Transverse colon (tissue), 4 donors: ENCODE measurements around the gene JAKMIP1. TPM values are rescaled to one million over a fixed set of nuclear protein-coding genes. Genes with fewer than 3 reads are reported as not detected.

ENCODE experiments used
- DNase-seq: peaks from one replicate; pipeline ENCODE4 v3.0.0-alpha.2; 2019
- H3K27ac ChIP-seq, 4 donors: fragments of 200-600 bp; sonication (generic); 2 replicates each; pipeline ENCODE4 v1.5.1; 2016 to 2018; ENCODE audit warnings: inconsistent platforms in 4 of 4
- H3K27me3 ChIP-seq: fragments of 200-600 bp; sonication (generic); 2 replicates; pipeline ENCODE4 v1.5.1; 2017; ENCODE audit warnings: inconsistent platforms
- H3K36me3 ChIP-seq, 4 donors: fragments of 200-600 bp; sonication (generic); 2 replicates each; pipeline ENCODE4 v1.5.1; 2017 to 2019; ENCODE audit warnings: inconsistent platforms in 4 of 4
- H3K4me1 ChIP-seq, 4 donors: fragments of 200-600 bp; sonication (generic); 2 replicates each; pipeline ENCODE4 v1.5.1; 2017 to 2020; ENCODE audit warnings: inconsistent platforms in 4 of 4
- H3K4me3 ChIP-seq, 4 donors: fragments of 200-600 bp; sonication (generic); 1 replicate in 1 of 4; 2 replicates in 3 of 4; pipeline versions ENCODE4 v1.5.1 to v1.6.1; 2017 to 2019; ENCODE audit warnings: inconsistent platforms in 4 of 4
- H3K9me3 ChIP-seq, 2 donors: fragments of 200-600 bp; sonication (generic); 2 replicates each; pipeline ENCODE4 v1.5.1; 2017 to 2019; ENCODE audit warnings: inconsistent platforms in 2 of 2
- EP300 ChIP-seq: sonication (generic); formaldehyde crosslinking; IDR thresholded peaks from one replicate; pipeline ENCODE4 v1.6.1; 2017; ENCODE audit warnings: antibody characterized with exemption, low read depth
- POLR2A ChIP-seq: fragments of 450-650 bp; IDR thresholded peaks from one replicate; pipeline ENCODE4 v1.6.1; 2016; ENCODE audit warnings: antibody characterized with exemption, mild to moderate bottlenecking, moderate library complexity
- POLR2AphosphoS5 ChIP-seq, 3 donors: sonication (generic); formaldehyde crosslinking; IDR thresholded peaks; one replicate each; pipeline ENCODE4 v1.6.1; 2016; ENCODE audit warnings: antibody characterized with exemption in 3 of 3
- WGBS, 2 donors: methylation state at CpG; one replicate each; pipeline ENCODE4 v1.1.5; 2018; ENCODE audit warnings: low coverage in 1 of 2; 5-methylcytosine and 5-hydroxymethylcytosine counted together
- in situ Hi-C, 4 donors: fragments of 200-750 bp; cut with MboI; loops; one replicate each; pipeline versions ENCODE4 v1.15.0 to v1.15.1; 2017; ENCODE audit warnings: low sequenced_read_pairs in 3 of 4, low pct_ligation_motif_present in 1 of 4, low pct_unique_long_range_greater_than_20kb in 1 of 4
- intact Hi-C: fragments of 100-400 bp; cut with DNase I; formaldehyde crosslinking; loops from one replicate; pipeline ENCODE4 v1.15.1; 2023; ENCODE audit warnings: low total_unique reads
- total RNA-seq, 4 donors: library from RNA; depleted of rRNA; stranded (reverse); fragments of >200 nt; gene quantifications; one replicate each; pipeline ENCODE4 v1.1.0, GENCODE V29; 2016
- TF ChIP-seq, protein P1 (sequence below), 5 experiments: fragments of 200-600 bp in 3 of 5; fragments of 450-650 bp in 2 of 5; sonication (generic) in 3 of 5; IDR thresholded peaks; 1 replicate in 2 of 5; 2 replicates in 3 of 5; pipeline ENCODE4 v1.5.1; 2016 to 2017; ENCODE audit warnings: antibody characterized with exemption in 5 of 5, inconsistent platforms in 3 of 5, mild to moderate bottlenecking in 2 of 5, moderate library complexity in 1 of 5

The JAKMIP1 gene
- total RNA-seq, 4 donors from 2014 or later: 1.2 to 1.7 TPM; not detected in 2

DNA sequence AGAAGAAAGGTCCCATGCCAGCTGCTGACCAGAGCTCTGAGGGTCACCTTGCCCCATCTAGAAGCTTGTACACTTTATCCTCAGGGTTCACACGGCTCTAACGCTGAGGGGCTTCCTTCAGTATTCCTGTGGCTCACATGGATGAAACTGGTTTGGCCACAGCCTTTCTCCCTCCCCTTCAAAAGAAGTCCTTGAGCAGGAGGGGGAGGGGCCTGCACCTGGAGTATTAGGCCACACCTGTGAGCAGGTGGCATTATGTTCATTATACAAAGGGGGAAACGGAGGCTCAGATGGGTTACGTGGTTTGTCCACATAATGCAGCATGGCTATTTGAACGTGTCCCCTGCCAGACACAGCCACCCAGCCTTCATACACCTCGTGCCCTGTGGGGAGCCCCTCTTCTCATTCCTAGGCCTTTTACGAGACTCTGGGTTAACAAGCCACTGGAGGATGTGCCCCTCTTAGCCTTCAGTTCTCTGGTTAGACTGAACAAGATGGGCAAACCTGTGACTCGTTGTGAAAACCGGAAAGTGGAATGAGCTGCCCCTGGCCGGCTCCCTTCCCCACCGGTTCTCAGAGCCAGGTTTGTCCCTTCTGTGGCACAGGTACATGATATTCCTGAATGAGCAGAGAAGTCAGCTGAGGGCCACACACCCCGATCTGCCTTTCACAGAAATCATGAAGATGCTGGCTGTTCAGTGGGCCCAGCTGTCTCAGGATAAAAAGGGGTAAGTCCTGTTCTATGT is 27.2 kb upstream of the JAKMIP1 start:
- in situ Hi-C loops (no loop called here), intact Hi-C loops (no loop called here)
- no peak for DNase-seq

GRCh38 chr4:6226506-6226905 is 26.2 kb upstream of the JAKMIP1 start:
- H3K4me1 ChIP-seq: peaks cover 0 to 1% (median 0%) of the 10 kb centered on the region in 4 donors
- no peak for TF ChIP-seq POLR2AphosphoS5 (IDR thresholded peaks at IDR 0.05)
- TF ChIP-seq POLR2A: no peak
- TF ChIP-seq, protein P1, sequence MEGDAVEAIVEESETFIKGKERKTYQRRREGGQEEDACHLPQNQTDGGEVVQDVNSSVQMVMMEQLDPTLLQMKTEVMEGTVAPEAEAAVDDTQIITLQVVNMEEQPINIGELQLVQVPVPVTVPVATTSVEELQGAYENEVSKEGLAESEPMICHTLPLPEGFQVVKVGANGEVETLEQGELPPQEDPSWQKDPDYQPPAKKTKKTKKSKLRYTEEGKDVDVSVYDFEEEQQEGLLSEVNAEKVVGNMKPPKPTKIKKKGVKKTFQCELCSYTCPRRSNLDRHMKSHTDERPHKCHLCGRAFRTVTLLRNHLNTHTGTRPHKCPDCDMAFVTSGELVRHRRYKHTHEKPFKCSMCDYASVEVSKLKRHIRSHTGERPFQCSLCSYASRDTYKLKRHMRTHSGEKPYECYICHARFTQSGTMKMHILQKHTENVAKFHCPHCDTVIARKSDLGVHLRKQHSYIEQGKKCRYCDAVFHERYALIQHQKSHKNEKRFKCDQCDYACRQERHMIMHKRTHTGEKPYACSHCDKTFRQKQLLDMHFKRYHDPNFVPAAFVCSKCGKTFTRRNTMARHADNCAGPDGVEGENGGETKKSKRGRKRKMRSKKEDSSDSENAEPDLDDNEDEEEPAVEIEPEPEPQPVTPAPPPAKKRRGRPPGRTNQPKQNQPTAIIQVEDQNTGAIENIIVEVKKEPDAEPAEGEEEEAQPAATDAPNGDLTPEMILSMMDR (IDR thresholded peaks at IDR 0.05): no peak
- no peak for TF ChIP-seq EP300
- in situ Hi-C loops: no loop called here
- no peak for DNase-seq
- H3K4me3 ChIP-seq: no peak overlapping the region
- 91% methylated on average over 5 of the region's 7 CpGs; no CpG with 5 or more reads in 1 of the 2 donors for WGBS, 2 donors
- H3K9me3 ChIP-seq: no peaks in the 10 kb centered on the region
- H3K27ac ChIP-seq: no peak overlapping the region
- no peaks in the 10 kb centered on the region for H3K36me3 ChIP-seq
- intact Hi-C loops: no loop called here
- peaks cover 39% of the 10 kb centered on the region for H3K27me3 ChIP-seq

More for the DNA sequence above, 27.2 kb upstream of the JAKMIP1 start:
- 62% methylated on average over 12 of the region's 12 CpGs; no CpG with 5 or more reads in 1 of the 2 donors for WGBS, 2 donors
- H3K27ac ChIP-seq: no peak overlapping the region
- peaks cover 28% of the 10 kb centered on the region for H3K27me3 ChIP-seq
- no peak overlapping the region for H3K4me3 ChIP-seq
- H3K4me1 ChIP-seq: no peaks in the 10 kb centered on the region
- no peaks in the 10 kb centered on the region for H3K9me3 ChIP-seq
- TF ChIP-seq EP300 (no peak), POLR2A (no peak), POLR2AphosphoS5 (IDR thresholded peaks at IDR 0.05) (no peak)
- TF ChIP-seq, protein P1 (IDR thresholded peaks at IDR 0.05): no peak
- H3K36me3 ChIP-seq: no peaks in the 10 kb centered on the region

DNA sequence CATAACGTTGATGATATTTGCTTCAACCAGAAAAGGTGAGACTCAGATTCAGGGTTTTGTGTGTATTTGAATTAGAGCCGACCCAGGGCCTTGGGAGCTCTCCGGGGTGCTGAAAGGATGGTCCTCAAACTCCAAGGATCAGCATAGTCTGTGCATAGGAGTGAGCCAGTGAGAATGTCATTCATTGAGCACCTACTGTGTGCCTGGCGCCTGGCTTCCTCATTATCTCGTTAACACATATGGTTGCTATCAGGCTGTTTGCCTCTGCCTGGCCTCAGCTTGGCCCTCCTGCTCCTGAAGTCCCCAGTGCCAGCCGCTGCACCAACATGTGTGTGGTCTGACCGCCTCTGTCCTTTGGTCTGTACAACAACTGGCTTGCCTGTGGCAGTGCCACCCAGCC is 25.1 kb upstream of the JAKMIP1 start:
- intact Hi-C loops (no loop called here), in situ Hi-C loops (no loop called here)
- Histone ChIP-seq H3K36me3 (no peaks in the 10 kb centered on the region), H3K9me3 (no peaks in the 10 kb centered on the region), H3K27ac (no peak overlapping the region), H3K4me1 (peaks cover 0 to 3% (median 0%) of the 10 kb centered on the region in 4 donors), H3K27me3 (peaks cover 49% of the 10 kb centered on the region), H3K4me3 (no peak overlapping the region)
- no peak for TF ChIP-seq POLR2A
- no peak for TF ChIP-seq EP300
- TF ChIP-seq, protein P1 (IDR thresholded peaks at IDR 0.05): no peak
- TF ChIP-seq POLR2AphosphoS5 (IDR thresholded peaks at IDR 0.05): no peak
- no peak for DNase-seq
- 24 to 40% methylated on average over 3 to 7 of the region's 7 CpGs for WGBS, 2 donors

- 82 to 91% methylated on average over 3 of the region's 3 CpGs for WGBS, 2 donors
Measured at GRCh38 chr4:6224735-6225134, 24.4 kb upstream of the JAKMIP1 start.

More at GRCh38 chr4:6224735-6225134, 24.4 kb upstream of the JAKMIP1 start:
- in situ Hi-C loops (no loop called here), intact Hi-C loops (no loop called here)
- Histone ChIP-seq H3K36me3 (no peaks in the 10 kb centered on the region), H3K4me3 (no peak overlapping the region), H3K4me1 (peaks cover 0 to 3% (median 0%) of the 10 kb centered on the region in 4 donors), H3K27me3 (peaks cover 51% of the 10 kb centered on the region), H3K27ac (no peak overlapping the region), H3K9me3 (no peaks in the 10 kb centered on the region)
- DNase-seq: no peak
- TF ChIP-seq, protein P1 (IDR thresholded peaks at IDR 0.05): no peak
- TF ChIP-seq POLR2AphosphoS5 (IDR thresholded peaks at IDR 0.05): no peak
- no peak for TF ChIP-seq POLR2A
- no peak for TF ChIP-seq EP300
